H1 (cell line): ENCODE results near the gene PCAT7. TPM values are rescaled to one million over a fixed set of nuclear protein-coding genes. Genes with fewer than 3 reads are reported as not detected.

ENCODE experiments used
- CTCF ChIA-PET: fragments of 300-600 bp; sonication (Branson Sonifier 250); formaldehyde crosslinking; loops from one replicate; lab custom pipeline; 2021; ENCODE audit not compliant: partially characterized antibody; lab: Charles Lee
- POLR2A ChIA-PET: fragments of 300-600 bp; sonication (Branson Sonifier 250); formaldehyde crosslinking; loops from one replicate; lab custom pipeline; 2021; ENCODE audit warnings: inconsistent platforms; ENCODE audit not compliant: partially characterized antibody; lab: Charles Lee
- DNase-seq, 2 experiments: peaks; one replicate each; pipeline versions ENCODE4 v3.0.0 to v3.0.0-alpha.2; 2010 to 2022; ENCODE audit warnings: low spot score in 2 of 2, low read depth in 1 of 2, mixed read lengths in 1 of 2
- FAIRE-seq: peaks from 2 replicates; lab custom pipeline; 2011; peaks lifted over from hg19 to GRCh38; lab: Jason Lieb, UNC
- H2AFZ ChIP-seq: 2 replicates; pipeline ENCODE4 v1.8.1; 2012; ENCODE audit warnings: low read length, inconsistent platforms
- H2AK5ac ChIP-seq: 2 replicates; pipeline ENCODE4 v1.6.1; 2013; ENCODE audit warnings: low read depth, low read length
- H2BK120ac ChIP-seq: replicated peaks from 2 replicates; pipeline ENCODE3; 2013; ENCODE audit warnings: low read depth, low read length, inconsistent platforms
- H2BK12ac ChIP-seq: 2 replicates; pipeline ENCODE4 v1.6.1; 2013; ENCODE audit warnings: low read depth, low read length
- H2BK15ac ChIP-seq: 2 replicates; pipeline ENCODE4 v1.6.1; 2013; ENCODE audit warnings: low read length
- H2BK20ac ChIP-seq: 2 replicates; pipeline ENCODE4 v1.6.1; 2013; ENCODE audit warnings: low read length
- H2BK5ac ChIP-seq: 2 replicates; pipeline ENCODE4 v1.6.1; 2013; ENCODE audit warnings: low read depth, low read length
- H3K14ac ChIP-seq: 2 replicates; pipeline ENCODE4 v1.6.1; 2013; ENCODE audit warnings: inconsistent platforms; ENCODE audit not compliant: insufficient read length
- H3K18ac ChIP-seq: 2 replicates; pipeline ENCODE4 v1.6.1; 2013; ENCODE audit warnings: low read length; ENCODE audit errors: extremely low read depth
- H3K23ac ChIP-seq: 2 replicates; pipeline ENCODE4 v1.6.1; 2013; ENCODE audit warnings: inconsistent platforms; ENCODE audit not compliant: insufficient read length
- H3K23me2 ChIP-seq: 2 replicates; pipeline ENCODE4 v1.6.1; 2013; ENCODE audit warnings: low read depth, low read length
- H3K27ac ChIP-seq: 2 replicates; pipeline ENCODE4 v1.6.1; 2011; ENCODE audit warnings: low read depth, low read length, inconsistent platforms
- H3K27me3 ChIP-seq, 4 experiments: replicated peaks in 1 of 4; 1 replicate in 1 of 4; 2 replicates in 3 of 4; pipeline versions ENCODE4 v1.6.1 to v1.8.1; 2011 to 2013; ENCODE audit warnings: low read length in 3 of 4, mild to moderate bottlenecking in 3 of 4, inconsistent platforms in 2 of 4, mixed read lengths in 2 of 4, moderate library complexity in 1 of 4; ENCODE audit not compliant: control insufficient read depth in 3 of 4, insufficient read depth in 3 of 4; ENCODE audit errors: extremely low read depth in 1 of 4
- H3K36me3 ChIP-seq, 4 experiments: 2 replicates each; pipeline versions ENCODE4 v1.6.1 to v1.8.1; 2011 to 2013; ENCODE audit warnings: mild to moderate bottlenecking in 4 of 4, low read length in 3 of 4, moderate library complexity in 2 of 4, control low read depth in 1 of 4, inconsistent platforms in 1 of 4; ENCODE audit not compliant: insufficient read depth in 4 of 4, control insufficient read depth in 2 of 4
- H3K4ac ChIP-seq: replicated peaks from 2 replicates; pipeline ENCODE3; 2013; ENCODE audit warnings: low read length, low read depth, mixed read lengths, inconsistent platforms; ENCODE audit not compliant: insufficient read length
- H3K4me1 ChIP-seq, 4 experiments: replicated peaks in 1 of 4; 1 replicate in 1 of 4; 2 replicates in 3 of 4; pipeline versions ENCODE4 v1.6.1 to v1.8.1; 2011 to 2013; ENCODE audit warnings: low read length in 3 of 4, inconsistent platforms in 2 of 4, mixed read lengths in 1 of 4; ENCODE audit not compliant: insufficient read depth in 4 of 4, control insufficient read depth in 3 of 4
- H3K4me2 ChIP-seq, 2 experiments: 2 replicates each; pipeline versions ENCODE4 v1.6.1 to v1.8.1; 2011 to 2013; ENCODE audit warnings: low read depth in 2 of 2, low read length in 2 of 2, control low read depth in 1 of 2, inconsistent platforms in 1 of 2, mild to moderate bottlenecking in 1 of 2; ENCODE audit not compliant: insufficient read depth in 1 of 2
- H3K4me3 ChIP-seq, 4 experiments: fragments of 200-600, 300-600 bp in 1 of 4; sonication (generic), shearing (Covaris generic), sonication (Bioruptor Twin) in 1 of 4; 2 replicates each; pipeline versions ENCODE4 v1.5.1 to v1.8.1; 2011 to 2016; ENCODE audit warnings: low read length in 4 of 4, low read depth in 3 of 4, control low read depth in 2 of 4, inconsistent platforms in 2 of 4, mild to moderate bottlenecking in 2 of 4, mixed read lengths in 1 of 4, moderate library complexity in 1 of 4; ENCODE audit not compliant: insufficient read depth in 2 of 4; ENCODE audit errors: extremely low read depth in 1 of 4
- H3K56ac ChIP-seq: replicated peaks from 2 replicates; pipeline ENCODE3; 2013; ENCODE audit warnings: low read depth, mild to moderate bottlenecking, mixed read lengths, low read length, inconsistent platforms; ENCODE audit not compliant: insufficient read length
- H3K79me1 ChIP-seq: 2 replicates; pipeline ENCODE4 v1.6.1; 2013; ENCODE audit warnings: low read depth, low read length, control low read depth
- H3K79me2 ChIP-seq, 2 experiments: 2 replicates each; pipeline versions ENCODE4 v1.6.1 to v1.8.1; 2012 to 2013; ENCODE audit warnings: low read length in 2 of 2, mild to moderate bottlenecking in 2 of 2, inconsistent platforms in 1 of 2; ENCODE audit not compliant: insufficient read depth in 2 of 2, control insufficient read depth in 1 of 2
- H3K9ac ChIP-seq, 4 experiments: replicated peaks in 1 of 4; 1 replicate in 1 of 4; 2 replicates in 3 of 4; pipeline versions ENCODE4 v1.6.1 to v1.8.1; 2011 to 2013; ENCODE audit warnings: low read depth in 3 of 4, low read length in 3 of 4, control low read depth in 2 of 4, mild to moderate bottlenecking in 2 of 4, moderate library complexity in 2 of 4, inconsistent platforms in 1 of 4; ENCODE audit errors: extremely low read depth in 1 of 4
- H3K9me3 ChIP-seq, 2 experiments: 2 replicates each; pipeline versions ENCODE4 v1.6.1 to v1.8.1; 2012 to 2013; ENCODE audit warnings: mild to moderate bottlenecking in 2 of 2, moderate library complexity in 2 of 2, control low read depth in 1 of 2, inconsistent platforms in 1 of 2, low read depth in 1 of 2, low read length in 1 of 2, mixed read lengths in 1 of 2; ENCODE audit not compliant: insufficient read depth in 2 of 2
- H4K20me1 ChIP-seq, 2 experiments: replicated peaks in 1 of 2; 2 replicates each; pipeline versions ENCODE3 to v1.8.1; 2011 to 2013; ENCODE audit warnings: inconsistent platforms in 2 of 2, low read length in 2 of 2, mild to moderate bottlenecking in 1 of 2; ENCODE audit not compliant: insufficient read depth in 2 of 2, control insufficient read depth in 1 of 2
- H4K5ac ChIP-seq: 2 replicates; pipeline ENCODE4 v1.6.1; 2013; ENCODE audit warnings: low read length, low read depth, mixed read lengths, inconsistent platforms; ENCODE audit not compliant: insufficient read length
- H4K8ac ChIP-seq: 2 replicates; pipeline ENCODE4 v1.8.0; 2013; ENCODE audit warnings: mild to moderate bottlenecking, moderate library complexity, low read length, inconsistent platforms; ENCODE audit not compliant: insufficient read depth; ENCODE audit errors: extremely low read depth
- H4K91ac ChIP-seq: replicated peaks from 2 replicates; pipeline ENCODE3; 2013; ENCODE audit warnings: low read length, mixed read lengths, inconsistent platforms; ENCODE audit not compliant: insufficient read length
- EGR1 ChIP-seq: IDR thresholded peaks from 2 replicates; pipeline ENCODE4 v1.6.1; 2011; ENCODE audit warnings: low read depth, low read length, borderline replicate concordance
- HDAC6 ChIP-seq: IDR thresholded peaks from one replicate; pipeline ENCODE4 v1.7.1; 2012; ENCODE audit warnings: low read depth, mild to moderate bottlenecking, inconsistent platforms, low read length, moderate library complexity
- MAFK ChIP-seq: IDR thresholded peaks from 2 replicates; pipeline ENCODE4 v1.6.1; 2012; ENCODE audit warnings: low read depth, mild to moderate bottlenecking, improper control_type of control experiment, low read length
- WGBS, 2 experiments: shearing (Covaris generic) in 1 of 2; methylation state at CpG; one replicate each; pipeline versions ENCODE4 v1.1.6 to v1.1.7; 2013 to 2015; ENCODE audit warnings: low lambda C conversion rate in 2 of 2, mixed read lengths in 2 of 2, inconsistent platforms in 1 of 2, low coverage in 1 of 2, missing lambda C conversion rate in 1 of 2; ENCODE audit not compliant: insufficient replicate concordance in 2 of 2, insufficient coverage in 1 of 2, insufficient read length in 1 of 2; ENCODE audit errors: extremely low coverage in 1 of 2, missing lambda C conversion rate in 1 of 2; 5-methylcytosine and 5-hydroxymethylcytosine counted together
- polyA plus RNA-seq, 7 experiments: library from polyadenylated mRNA; depleted of rRNA in 3 of 7; stranded (reverse) in 5 of 7; unstranded in 2 of 7; fragments of >200 nt in 5 of 7; fragments of 200-250 nt in 2 of 7; gene quantifications; 1 replicate in 5 of 7; 2 replicates in 1 of 7; 4 replicates in 1 of 7; pipeline versions ENCODE4 v1.2.1 to v1.2.3, GENCODE V29; 2011 to 2013; ENCODE audit warnings: missing spikeins in 2 of 7, mixed read lengths in 2 of 7
- total RNA-seq: library from RNA; stranded (reverse); fragmentation: NEBNext Ultra II Directional; extraction: Animal tissue kit (Norgen Biotek cat#: 25700); gene quantifications from 2 replicates; pipeline ENCODE4 v1.2.1, GENCODE V29; 2021

Gene PCAT7
- total and polyA plus RNA-seq, 2 of the 8 experiments (the other 6 are each of a cell fraction or from before 2014, with no cell fraction given), result 3.2 to 4.1 TPM

- Histone ChIP-seq H3K23me2 (no peaks in the 10 kb centered on the region), H3K27me3 (no peaks in the 10 kb centered on the region)
- POLR2A ChIA-PET, result interaction anchor here (1.2 kb wide), 1 partner anchor 9 kb away, joined by 6 read pairs; the partner anchor contains the start of gene PCAT7
Observed at GRCh38 chr9:94563548-94563947, 8.7 kb downstream of the PCAT7 start.

More at GRCh38 chr9:94563548-94563947, 8.7 kb downstream of the PCAT7 start:
- no peak overlapping the region for H2BK120ac ChIP-seq
- 68% methylated on average over 2 of the region's 2 CpGs; no CpG with 5 or more reads in 1 of the 2 experiments for WGBS, 2 experiments
- no peak overlapping the region for H3K56ac ChIP-seq
- H4K91ac ChIP-seq, result no peak overlapping the region
- no peak overlapping the region for H2BK12ac ChIP-seq
- CTCF ChIA-PET, result interaction anchor here (1.5 to 1.7 kb wide), 2 partner anchors 9 to 62 kb away, joined by 4 to 5 read pairs; no protein-coding TSS in a partner anchor
- H3K23ac ChIP-seq, result no peak overlapping the region
- H2BK15ac ChIP-seq, result no peak overlapping the region
- no peak overlapping the region for H2AFZ ChIP-seq
- no peak overlapping the region for H3K4ac ChIP-seq
- no peaks in the 10 kb centered on the region for H4K20me1 ChIP-seq
- H4K5ac ChIP-seq, result no peak overlapping the region
- H3K4me1 ChIP-seq, result no peaks in the 10 kb centered on the region
- no peak overlapping the region for H3K4me3 ChIP-seq
- no peak overlapping the region for H3K9ac ChIP-seq
- peaks cover 0 to 1% of the 10 kb centered on the region in 2 experiments; a peak in 1 of 4 replicates for H3K79me2 ChIP-seq
- no peaks in the 10 kb centered on the region for H3K79me1 ChIP-seq
- H2AK5ac ChIP-seq, result no peak overlapping the region
- no peaks in the 10 kb centered on the region for H3K9me3 ChIP-seq
- H3K18ac ChIP-seq, result no peak overlapping the region
- DNase-seq, result no peak
- no peak overlapping the region for H3K27ac ChIP-seq
- no peak overlapping the region for H4K8ac ChIP-seq
- H3K4me2 ChIP-seq, result no peak overlapping the region
- no peak for TF ChIP-seq EGR1
- TF ChIP-seq HDAC6, result no peak
- no peak for TF ChIP-seq MAFK
- no peak overlapping the region for H3K14ac ChIP-seq
- H2BK20ac ChIP-seq, result no peak overlapping the region
- no peak for FAIRE-seq
- peak overlapping the region; percentile 66; the same call in 1 of the 2 replicates for H2BK5ac ChIP-seq
- peaks cover 2 to 8% (median 8%) of the 10 kb centered on the region in 4 experiments; a peak in 4 of 8 replicates for H3K36me3 ChIP-seq
